CD4-positive, alpha-beta T cell treated with Interleukin-2 at 100 ng/mL for 4 hours (primary cell): ENCODE data around the gene TAF15.
A peak's percentile ranks its signal among the peaks of the same experiment; 100 is the strongest.

Source experiments
- DNase-seq: peaks from one replicate; pipeline ENCODE4 v3.0.0-alpha.2; 2020; ENCODE audit warnings: low spot score

Gene TAF15

DNA sequence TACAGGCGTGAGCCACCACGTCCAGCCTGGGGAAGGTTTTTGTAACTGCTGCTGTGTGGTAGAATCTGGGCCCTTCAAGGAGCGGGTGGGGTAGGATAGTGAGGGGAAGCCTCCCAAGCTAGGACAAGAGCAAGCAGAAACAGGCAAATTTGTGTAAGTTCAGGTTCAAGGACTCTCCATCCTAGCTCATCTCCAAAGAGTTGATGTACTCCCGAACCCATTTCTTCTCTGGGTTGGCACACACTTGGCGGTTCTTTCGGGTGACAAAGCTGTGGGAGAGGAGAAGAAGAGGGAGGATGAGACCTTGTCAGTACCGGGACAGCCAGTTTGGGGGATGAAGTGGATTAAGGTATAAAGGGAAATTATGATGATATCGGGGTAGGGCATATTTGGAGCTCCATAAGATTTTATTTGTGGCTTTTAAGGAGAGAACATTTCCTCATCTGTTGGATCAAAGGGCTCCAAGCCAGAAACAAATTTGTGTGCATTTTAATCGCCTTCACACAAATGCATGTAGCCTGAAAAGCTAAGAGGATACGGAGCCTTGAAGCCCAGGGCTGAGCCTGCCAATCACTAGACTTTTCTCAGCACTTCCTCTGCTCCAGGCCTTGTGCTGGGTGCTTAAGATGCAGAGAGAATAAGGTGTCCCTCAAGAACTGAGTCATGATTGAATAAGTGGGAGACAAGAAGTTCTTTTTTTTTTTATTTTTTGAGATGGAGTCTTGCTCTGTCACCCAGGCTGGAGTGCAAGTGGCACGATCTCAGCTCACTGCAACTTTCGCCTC, 63.1 kb downstream of the TAF15 start:
- no peak for DNase-seq

DNA sequence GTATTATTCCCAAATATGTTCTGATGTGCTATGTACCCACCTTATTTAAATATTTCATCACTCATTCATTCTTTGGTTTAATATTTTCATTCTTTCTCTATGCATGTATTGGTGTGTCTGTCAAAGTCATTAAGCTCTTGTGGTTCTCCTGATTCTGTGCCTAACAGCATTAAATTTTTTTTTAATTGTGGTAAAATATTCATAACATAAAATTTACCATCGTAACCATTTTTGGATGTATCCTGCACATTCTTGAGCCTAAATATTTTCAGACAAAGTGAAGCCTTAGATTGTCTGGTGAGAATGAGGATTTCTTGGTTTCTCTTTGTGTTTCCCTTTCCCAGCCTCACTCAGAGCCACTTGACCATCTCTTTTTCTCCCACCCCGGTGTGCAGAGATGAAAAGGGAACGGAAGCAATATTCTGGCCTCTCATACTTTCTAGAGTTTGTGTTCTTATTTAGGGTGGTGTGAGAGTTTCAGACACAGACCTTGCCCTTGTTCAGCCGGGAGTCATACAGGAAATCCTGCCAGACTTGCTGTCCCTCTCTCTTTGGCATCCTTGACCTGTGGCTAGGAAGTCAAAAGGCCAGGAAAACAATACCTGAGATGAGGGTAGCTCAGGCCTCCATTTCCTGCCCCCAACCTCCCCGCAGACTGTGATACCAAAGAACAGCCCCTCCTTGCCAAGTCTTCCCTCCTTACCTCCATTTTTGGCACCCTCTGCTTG, 66.0 kb downstream of the TAF15 start:
- DNase-seq = peak; percentile 35

DNA sequence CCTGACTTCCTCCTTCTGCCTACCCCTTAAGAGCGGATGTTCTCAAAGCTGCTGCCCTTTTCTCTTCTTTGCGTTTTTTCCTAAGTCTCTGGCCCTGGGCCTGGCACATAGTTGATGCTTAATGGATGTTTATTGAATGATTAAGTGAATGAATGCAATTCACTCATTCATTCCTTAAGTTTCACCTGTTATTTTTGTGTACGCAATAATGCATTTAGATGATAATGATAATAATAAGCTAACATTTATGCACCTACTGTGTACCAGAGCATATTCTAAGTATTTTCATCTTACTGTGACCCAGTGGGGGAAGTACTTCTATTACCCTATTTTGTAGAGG, 66.5 kb downstream of the TAF15 start:
- no peak for DNase-seq

DNA sequence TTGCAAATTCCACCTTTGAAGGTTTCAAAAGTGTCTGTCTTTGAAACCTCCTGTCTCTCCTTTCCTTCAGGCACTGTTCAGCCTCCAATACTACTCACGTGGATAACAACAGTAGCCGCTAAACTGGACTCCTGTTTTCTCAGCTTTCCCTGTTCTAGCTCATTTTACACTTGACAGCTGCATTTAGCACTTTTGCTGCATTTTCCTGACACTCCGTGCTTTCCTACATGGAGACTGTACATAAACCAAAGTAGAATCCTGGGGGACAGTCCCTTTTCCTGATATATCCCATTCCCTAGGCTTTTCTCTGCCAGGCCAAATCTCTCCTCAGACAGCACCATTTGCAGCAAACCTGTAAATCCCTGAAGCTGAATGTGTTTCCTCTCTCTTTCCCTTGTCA, 67.2 kb downstream of the TAF15 start:
- no peak for DNase-seq

DNA sequence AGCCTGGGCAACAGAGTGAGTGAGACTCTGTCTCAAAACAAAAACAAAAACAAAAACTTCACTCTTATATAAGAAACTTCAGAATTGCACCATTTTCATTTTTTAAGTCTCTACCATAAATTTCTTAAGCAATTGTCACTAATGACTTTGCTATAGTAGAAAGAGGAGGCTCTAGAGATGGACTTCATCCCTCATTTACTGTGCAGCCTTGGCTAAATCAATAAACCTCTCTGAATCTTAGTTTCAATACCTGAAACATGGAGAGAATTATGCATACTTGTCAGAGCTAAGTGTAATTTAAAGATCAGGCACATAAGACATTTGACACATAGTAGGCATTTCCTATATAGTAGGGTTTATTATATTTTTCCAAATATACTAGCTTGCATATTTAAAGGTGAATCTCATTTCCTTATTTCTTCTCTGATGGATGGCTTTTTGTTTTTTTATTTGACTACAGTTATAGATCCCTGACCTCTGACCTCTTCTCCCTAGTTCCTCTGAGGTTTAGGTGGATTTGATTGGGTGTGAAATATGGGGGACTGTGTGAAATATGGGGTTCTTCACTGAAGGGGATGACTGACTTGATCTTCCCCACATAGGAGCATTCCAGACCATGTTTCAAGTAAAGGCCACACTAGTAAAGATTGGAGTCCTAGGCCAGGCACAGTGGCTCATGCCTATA, 68.2 kb downstream of the TAF15 start:
- DNase-seq = no peak

DNA sequence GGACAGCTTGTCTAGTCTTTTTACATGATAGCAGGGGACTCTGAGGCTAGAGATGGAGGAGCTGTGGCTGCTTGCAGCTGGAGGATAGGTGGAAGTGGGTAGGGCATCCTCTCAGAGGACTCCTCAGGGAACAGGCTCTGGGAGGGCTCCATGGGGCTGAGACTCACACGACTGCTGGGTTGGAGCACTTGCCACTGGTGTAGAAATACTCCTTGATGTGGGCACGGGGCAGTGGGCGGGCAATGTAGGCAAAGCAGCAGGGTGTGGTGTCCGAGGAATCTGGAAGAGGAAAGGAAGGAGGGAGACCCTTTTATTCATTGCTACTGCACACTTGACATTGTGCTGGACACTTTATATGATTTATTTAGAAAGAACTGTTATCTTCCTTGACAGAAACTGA, 69.1 kb downstream of the TAF15 start:
- DNase-seq = peak; percentile 25

DNA sequence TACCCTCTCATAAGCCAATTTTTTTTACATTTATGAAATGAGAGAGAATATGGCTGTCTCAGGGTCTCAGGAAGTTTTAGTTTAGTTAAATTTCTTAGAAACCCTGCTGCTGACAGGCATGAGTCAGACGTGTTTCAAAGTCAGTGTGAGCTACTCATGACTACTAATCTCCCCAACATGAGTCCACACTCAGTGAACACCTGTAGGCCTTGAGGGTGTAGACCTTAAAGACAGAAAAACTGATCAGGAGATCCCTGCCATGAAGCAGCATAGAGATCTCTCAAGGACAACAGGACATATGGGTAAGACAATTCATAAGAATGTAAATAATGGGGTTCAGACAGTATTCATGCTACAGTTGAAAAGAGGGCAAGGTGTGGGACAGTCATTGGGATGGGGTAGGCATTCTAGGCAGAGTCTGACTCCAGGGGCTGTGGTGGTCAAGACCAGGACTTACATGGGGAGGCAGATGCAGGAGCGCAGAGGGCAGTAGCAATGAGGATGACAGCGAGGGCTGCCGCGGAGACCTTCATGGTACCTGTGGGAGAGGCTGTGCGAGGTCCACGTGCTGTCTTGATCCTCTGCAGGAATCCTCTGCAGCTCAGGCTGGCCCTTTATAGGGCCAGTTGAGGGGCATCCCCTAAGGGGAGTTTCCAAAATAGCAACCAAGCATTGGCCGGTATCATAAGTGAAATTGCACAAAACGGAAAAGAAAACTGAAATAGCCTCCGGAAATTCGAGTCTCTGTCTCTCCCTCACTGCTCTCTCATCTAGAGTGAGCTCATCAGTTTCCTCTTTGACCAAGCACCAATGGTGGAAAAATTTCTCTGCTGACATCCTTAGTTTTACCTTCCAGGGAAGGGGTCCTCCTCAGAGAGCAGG, 70.7 kb downstream of the TAF15 start, which contains the start of gene CCL5:
Gene CCL5, minus strand, starts transcription at position 588 of the 882 bp plus-strand sequence.
- DNase-seq = peak; percentile 82

DNA sequence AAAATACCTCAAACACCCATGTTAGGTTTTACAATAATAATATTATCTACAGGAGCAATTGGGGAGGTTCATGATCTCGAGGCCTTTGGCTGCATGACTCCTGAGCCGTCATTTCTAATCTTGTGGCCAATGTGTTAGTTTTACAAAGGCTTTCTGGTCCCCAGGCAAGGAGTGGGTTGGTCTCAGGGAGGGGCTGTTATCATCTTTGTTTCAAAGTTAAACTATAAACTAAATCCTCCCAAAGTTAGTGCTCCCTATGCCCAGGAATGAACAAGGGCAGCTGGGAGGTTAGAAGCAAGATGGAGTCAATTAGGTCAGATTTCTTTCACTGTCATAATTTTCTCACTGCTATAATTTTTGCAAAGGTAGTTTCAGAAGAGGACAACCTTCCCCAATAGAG, 80.0 kb downstream of the TAF15 start:
- peak; percentile 65 for DNase-seq

DNA sequence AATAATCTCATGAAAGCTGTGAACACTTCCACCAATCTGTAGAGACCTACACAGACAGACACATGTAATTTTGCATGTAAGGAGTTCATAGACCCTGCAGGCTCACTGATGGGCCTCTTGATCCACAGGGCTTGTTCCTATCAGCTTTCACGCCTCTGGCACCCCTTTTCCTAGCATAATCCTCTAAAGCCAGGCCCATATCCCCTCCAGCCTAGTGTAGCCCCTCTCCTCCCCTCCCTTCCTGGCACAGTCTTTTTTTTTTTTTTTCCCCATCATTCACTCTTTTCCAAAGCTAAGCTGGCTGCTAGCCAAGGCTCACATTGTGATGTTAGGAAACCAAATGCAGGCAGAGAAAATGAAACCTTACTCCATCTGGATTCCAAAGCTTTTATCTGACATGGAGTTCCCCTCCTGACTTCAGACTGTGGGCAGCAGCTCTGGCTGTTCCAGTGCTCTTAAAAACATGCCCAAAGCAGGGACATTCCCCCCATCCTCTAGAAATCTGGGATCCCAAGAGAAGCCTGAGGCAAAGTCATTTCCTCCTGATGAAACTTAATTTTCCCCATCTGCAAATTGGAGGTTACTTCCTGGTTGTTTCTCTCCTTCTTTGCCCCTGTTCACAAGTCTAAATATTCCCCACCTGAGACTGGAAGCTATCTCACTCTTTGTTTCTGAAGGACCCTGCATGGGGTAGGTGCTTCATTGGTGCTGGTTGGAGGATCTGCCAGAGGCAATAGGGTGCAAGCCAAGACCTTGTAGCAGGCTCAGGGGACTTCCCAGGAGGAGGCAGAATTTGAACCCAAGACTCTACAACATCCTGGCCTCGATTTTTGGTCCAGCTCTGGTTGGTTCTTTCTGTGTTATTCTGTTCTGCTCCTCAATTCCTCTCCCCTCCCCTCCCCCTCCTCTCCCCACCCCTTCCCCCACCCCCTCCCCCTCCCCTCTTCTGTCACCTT, 80.8 kb downstream of the TAF15 start:
- DNase-seq = no peak

DNA sequence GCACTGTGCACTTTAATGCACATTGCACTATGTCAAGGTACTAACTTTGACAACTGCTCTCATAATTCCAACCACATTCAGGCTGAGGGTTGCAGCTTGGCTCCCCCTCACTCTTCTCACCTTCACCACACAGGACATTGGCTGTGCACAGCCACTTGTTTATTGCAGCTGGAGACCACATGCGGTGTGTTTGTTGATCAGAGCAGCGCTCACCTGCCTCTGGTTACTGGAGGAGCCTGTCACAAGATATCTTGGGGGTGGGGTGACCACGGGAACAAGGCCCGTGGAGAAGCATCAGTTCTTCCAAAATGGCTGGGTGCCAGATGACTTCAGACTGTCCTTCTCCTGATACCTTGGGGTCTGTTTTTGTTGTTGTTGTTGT, 81.5 kb downstream of the TAF15 start:
- peak; percentile 76 for DNase-seq

DNA sequence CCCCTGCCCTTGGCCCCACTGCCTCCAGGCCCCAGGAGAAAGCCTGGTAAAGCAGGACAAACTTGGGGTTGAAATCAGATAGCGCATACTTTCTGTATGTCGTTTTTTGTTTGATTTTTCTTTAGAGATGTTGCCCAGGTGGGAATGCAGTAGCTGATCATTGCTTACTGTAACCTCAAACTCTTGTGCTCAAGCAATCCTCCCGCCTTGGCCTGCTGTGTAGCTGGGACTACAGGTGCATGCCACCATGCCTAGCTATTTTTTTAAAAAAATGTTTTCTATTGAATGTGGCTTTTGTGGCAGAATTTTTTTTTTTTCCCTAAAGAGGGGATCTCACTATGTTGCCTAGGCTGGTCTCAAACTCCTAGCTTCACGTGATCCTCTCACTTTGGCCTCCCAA, 82.0 kb downstream of the TAF15 start:
- DNase-seq = no peak

DNA sequence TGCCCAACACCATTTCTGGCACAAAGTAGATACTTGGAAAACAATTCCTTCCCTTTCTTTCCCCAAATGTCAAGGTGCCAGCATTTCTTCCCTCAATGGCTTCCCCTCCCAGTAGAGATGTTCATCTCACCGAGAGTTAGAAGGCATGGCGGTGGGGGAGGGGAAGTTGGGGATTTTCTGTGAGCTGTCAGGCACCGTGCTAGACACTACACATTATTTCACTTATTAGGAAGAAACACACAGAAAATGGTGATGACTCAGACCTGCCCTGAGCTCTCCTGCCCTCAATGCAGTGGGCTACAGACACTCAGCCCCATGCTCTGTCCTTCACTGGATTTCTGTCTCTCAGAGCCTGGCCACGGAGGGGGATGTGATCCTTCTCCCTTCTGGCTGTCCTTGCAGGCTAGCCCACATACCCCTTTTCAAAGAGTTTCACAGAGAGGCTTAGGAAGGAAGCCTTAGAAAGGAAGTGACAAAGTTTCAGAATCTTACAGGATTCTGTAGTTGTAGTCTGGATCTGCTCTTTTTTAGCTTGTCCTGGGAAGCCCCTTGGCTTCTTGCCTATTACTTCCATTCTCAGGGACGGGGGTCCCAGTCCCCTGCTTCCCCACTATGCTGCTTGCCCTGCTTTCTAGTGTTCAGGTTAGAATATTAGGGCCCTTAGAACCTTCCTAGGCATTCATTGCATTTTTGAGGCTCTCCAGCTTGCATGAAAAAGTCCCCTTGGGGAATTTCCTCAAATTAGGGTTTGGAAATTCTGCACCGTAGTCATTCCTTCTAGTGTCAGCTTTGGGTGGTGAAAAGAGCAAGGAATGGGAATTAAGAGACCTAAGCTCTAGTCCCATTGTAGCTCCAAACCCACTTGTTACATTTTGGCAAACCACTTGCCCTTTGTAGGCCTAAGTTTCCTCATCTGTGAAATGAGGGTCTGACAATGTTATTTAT, 83.1 kb downstream of the TAF15 start:
- DNase-seq = peak; percentile 76

DNA sequence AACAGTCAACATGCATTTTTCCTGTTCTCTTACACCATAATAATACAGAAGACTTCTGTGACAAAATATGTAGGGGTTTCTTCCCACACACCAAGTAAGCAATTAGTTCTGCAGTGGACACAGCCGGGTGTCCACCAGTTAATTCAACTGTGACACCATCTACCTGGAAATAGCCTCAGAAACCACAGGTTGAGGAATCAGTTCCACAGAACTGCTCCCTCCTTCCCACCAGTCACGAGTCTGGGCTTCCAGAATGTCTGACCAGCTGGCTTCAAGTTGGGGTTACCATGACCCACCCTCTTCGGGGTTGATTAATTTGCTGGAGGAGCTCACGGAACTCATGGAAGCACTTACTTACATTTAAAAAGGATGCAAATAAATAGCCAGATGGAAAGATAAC, 84.5 kb downstream of the TAF15 start:
- no peak for DNase-seq

DNA sequence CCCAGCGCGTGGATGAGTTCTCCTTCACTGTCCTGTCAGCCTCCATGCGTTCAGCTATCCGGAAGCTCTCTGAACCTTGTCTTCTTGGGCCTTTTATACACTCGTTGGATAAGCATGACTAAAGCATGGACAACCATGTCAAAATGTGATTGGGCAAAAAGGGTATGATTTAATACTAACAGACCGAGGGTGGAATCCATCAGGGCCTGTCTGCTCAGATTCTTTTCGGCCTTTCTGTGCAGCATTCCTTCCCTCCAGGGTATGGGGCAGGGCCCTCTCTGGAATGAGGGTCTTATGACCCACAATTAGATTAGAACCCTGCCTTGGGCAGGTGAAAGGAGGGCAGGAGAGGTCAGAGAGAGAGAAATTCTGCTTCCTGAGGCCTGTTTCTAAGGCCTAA, 84.9 kb downstream of the TAF15 start:
- no peak for DNase-seq

DNA sequence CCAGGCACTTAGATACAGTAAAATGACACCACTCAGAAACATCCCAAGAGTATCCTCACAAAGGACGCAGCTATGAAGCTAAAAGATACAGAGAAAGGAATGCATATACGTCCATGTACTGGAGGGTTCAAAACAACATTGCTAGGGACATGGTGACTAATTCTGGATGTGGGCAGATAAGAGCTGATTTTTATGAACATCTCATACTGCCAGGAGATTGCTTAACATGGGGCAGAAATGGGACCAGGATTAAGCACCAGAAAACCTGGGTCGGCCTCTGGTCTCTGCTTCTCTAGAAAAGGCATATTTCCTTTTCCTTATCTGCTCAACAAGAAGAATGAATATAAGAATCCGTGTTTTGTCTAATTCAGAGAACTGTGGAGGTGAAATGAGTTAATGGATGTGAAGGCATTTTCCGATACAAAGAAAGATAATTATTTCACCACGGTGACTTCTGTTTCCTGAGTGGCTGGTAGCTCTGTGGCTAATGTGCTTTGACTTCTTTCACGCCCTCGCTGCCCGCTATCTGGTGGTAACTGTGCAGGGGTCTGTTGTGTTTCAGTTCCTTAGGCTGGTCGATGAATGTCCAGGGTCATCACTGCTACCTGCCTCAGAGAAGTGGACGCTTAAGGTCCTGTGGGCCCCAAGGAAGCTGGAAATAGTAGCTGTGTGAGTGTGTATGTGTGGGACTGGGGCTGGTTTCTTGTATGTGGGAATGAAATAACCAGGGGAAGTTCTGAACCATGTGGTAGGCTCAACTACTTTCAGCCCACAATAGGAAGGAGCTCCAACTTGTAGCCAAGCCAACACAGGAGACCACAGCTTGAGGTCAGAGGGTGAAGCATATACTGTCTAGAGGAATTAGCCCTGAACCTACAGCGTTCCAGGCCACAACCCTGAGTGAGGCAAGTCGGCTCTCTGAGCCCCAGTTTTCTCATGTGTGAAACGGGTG, 86.6 kb downstream of the TAF15 start:
- DNase-seq = peak; percentile 64
